SU-DHL-6 (cell line): ENCODE measurements around the gene DNMT1.

Experiments
- EZH2phosphoT487 ChIP-seq: fragments of 200-600 bp; sonication (generic), shearing (Covaris generic); conservative IDR thresholded peaks from 2 replicates; pipeline ENCODE4 v1.6.1; 2018; ENCODE audit warnings: mild to moderate bottlenecking, antibody characterized with exemption, low read length, moderate library complexity, mixed read lengths
- TF ChIP-seq, protein P1 (sequence below): fragments of 200-600 bp; sonication (generic); IDR thresholded peaks from one replicate; pipeline ENCODE4 v1.5.1; 2017; ENCODE audit warnings: antibody characterized with exemption, mild to moderate bottlenecking, low read length, moderate library complexity; ENCODE audit not compliant: insufficient read depth, poor library complexity, severe bottlenecking

DNA sequence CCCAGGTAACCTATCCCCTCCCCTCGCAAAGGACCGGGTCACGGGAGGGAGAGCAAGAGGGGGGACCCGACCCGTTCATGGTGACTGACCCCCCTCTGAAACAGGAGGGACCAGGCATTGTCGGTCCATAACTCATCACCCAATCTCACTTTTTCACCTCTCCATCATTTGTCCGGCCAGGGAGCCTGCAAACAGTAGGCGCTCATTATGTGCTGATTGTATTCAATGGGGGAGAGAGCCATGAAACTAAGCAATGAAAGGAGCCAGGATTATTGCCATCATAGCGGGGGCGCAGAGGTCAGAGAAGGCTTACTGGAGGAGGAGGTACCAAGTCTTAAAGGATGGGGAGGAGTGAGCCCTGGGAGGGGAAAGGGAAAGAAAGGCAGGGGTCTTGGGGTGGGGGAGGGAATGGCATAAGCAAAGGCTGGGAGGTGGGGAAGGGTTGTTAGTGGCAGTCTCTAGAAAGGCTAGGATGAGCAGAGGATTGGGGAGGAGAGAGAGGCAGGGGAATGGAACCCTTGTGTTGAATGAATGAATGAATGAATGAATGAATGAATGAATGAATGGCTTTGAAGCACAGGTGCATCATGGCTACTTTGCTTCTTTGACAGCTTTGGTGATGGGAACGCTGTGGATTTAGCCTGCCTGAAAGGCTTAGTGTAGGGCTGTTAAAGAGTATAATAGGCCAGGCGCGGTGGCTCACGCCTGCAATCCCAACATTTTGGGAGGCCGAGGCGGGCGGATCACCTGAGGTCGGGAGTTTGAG is 107.3 kb downstream of the DNMT1 start:
- TF ChIP-seq, protein P1, sequence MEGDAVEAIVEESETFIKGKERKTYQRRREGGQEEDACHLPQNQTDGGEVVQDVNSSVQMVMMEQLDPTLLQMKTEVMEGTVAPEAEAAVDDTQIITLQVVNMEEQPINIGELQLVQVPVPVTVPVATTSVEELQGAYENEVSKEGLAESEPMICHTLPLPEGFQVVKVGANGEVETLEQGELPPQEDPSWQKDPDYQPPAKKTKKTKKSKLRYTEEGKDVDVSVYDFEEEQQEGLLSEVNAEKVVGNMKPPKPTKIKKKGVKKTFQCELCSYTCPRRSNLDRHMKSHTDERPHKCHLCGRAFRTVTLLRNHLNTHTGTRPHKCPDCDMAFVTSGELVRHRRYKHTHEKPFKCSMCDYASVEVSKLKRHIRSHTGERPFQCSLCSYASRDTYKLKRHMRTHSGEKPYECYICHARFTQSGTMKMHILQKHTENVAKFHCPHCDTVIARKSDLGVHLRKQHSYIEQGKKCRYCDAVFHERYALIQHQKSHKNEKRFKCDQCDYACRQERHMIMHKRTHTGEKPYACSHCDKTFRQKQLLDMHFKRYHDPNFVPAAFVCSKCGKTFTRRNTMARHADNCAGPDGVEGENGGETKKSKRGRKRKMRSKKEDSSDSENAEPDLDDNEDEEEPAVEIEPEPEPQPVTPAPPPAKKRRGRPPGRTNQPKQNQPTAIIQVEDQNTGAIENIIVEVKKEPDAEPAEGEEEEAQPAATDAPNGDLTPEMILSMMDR = no peak
- TF ChIP-seq EZH2phosphoT487 = no peak
